T-cell (primary cell): ENCODE data around the gene OR6P1. TPM values are rescaled to one million over a fixed set of nuclear protein-coding genes. Genes with fewer than 3 reads are reported as not detected.

Source experiments
- ATAC-seq, 4 experiments: fragments of 200-7000 bp in 3 of 4; fragments of 150-1000 bp in 1 of 4; cut with Tn5 transposase; replicated peaks in 1 of 4; 1 replicate in 3 of 4; 2 replicates in 1 of 4; pipeline ENCODE4 v1.10.0; 2021; ENCODE audit warnings: moderate library complexity in 3 of 4, mild to moderate bottlenecking in 2 of 4, moderate number of reproducible peaks in 1 of 4
- CTCF ChIA-PET, 2 donors: fragments of 300-600 bp; sonication (Branson Sonifier 250); formaldehyde crosslinking; loops; one replicate each; lab custom pipeline; 2022; ENCODE audit warnings: antibody characterized with exemption in 2 of 2; lab: Charles Lee
- POLR2A ChIA-PET, 2 donors: fragments of 300-600 bp; sonication (Branson Sonifier 250); formaldehyde crosslinking; loops; one replicate each; lab custom pipeline; 2022; ENCODE audit warnings: antibody characterized with exemption in 2 of 2; lab: Charles Lee
- DNase-seq, 35 experiments: peaks; one replicate each; pipeline versions ENCODE4 v3.0.0 to v3.0.0-alpha.2; 2013 to 2023
- H3K27ac ChIP-seq: one replicate; pipeline ENCODE4 v1.5.1; 2013; ENCODE audit warnings: low read length
- H3K27me3 ChIP-seq, 2 experiments: replicated peaks in 1 of 2; 1 replicate in 1 of 2; 2 replicates in 1 of 2; pipeline versions ENCODE4 v1.6.1 to v1.7.0; 2013; ENCODE audit warnings: low read length in 1 of 2, mixed read lengths in 1 of 2; ENCODE audit not compliant: control insufficient read depth in 2 of 2, insufficient read depth in 2 of 2; ENCODE audit errors: extremely low read depth in 1 of 2
- H3K36me3 ChIP-seq, 2 donors: 1 replicate in 1 of 2; 2 replicates in 1 of 2; pipeline versions ENCODE4 v1.6.1 to v1.7.0; 2013; ENCODE audit warnings: low read length in 1 of 2; ENCODE audit not compliant: control insufficient read depth in 2 of 2, insufficient read depth in 1 of 2; ENCODE audit errors: extremely low read depth in 1 of 2
- H3K4me1 ChIP-seq, 2 experiments: 1 replicate in 1 of 2; 2 replicates in 1 of 2; pipeline versions ENCODE4 v1.6.1 to v1.7.0; 2013; ENCODE audit warnings: low read length in 2 of 2, mixed read lengths in 1 of 2; ENCODE audit not compliant: insufficient read depth in 2 of 2, control insufficient read depth in 1 of 2; ENCODE audit errors: extremely low read depth in 1 of 2
- H3K4me3 ChIP-seq, 2 donors: 1 replicate in 1 of 2; 2 replicates in 1 of 2; pipeline versions ENCODE4 v1.5.1 to v1.7.0; 2013; ENCODE audit warnings: mild to moderate bottlenecking in 2 of 2, low read length in 1 of 2, moderate library complexity in 1 of 2; ENCODE audit not compliant: control insufficient read depth in 1 of 2; ENCODE audit errors: extremely low read depth in 1 of 2
- H3K9me3 ChIP-seq: 2 replicates; pipeline ENCODE4 v1.7.0; 2013
- H3K27ac Mint-ChIP-seq, 2 donors: one replicate each; pipeline ENCODE4 v1.8.0; 2020 to 2021; ENCODE audit warnings: mild to moderate bottlenecking in 2 of 2, mixed read lengths in 2 of 2
- H3K27me3 Mint-ChIP-seq, 2 donors: one replicate each; pipeline ENCODE4 v1.8.0; 2021 to 2022; ENCODE audit warnings: mixed read lengths in 2 of 2
- H3K36me3 Mint-ChIP-seq: one replicate; pipeline ENCODE4 v1.8.0; 2021; ENCODE audit warnings: mixed read lengths
- H3K4me1 Mint-ChIP-seq, 3 donors: one replicate each; pipeline ENCODE4 v1.8.0; 2020 to 2022; ENCODE audit warnings: mixed read lengths in 3 of 3, mild to moderate bottlenecking in 1 of 3
- H3K4me3 Mint-ChIP-seq, 3 donors: one replicate each; pipeline ENCODE4 v1.8.0; 2020 to 2022; ENCODE audit warnings: mild to moderate bottlenecking in 3 of 3, mixed read lengths in 3 of 3, moderate library complexity in 3 of 3
- H3K9me3 Mint-ChIP-seq, 3 donors: one replicate each; pipeline ENCODE4 v1.8.0; 2020 to 2022; ENCODE audit warnings: mixed read lengths in 3 of 3
- WGBS: methylation state at CpG from one replicate; pipeline ENCODE4 v1.1.5; 2013; ENCODE audit warnings: missing lambda C conversion rate; ENCODE audit not compliant: insufficient coverage; 5-methylcytosine and 5-hydroxymethylcytosine counted together
- total RNA-seq, 35 experiments: library from RNA in 6 of 35; stranded (reverse) in 6 of 35; fragments of 120-200 nt in 1 of 35; gene quantifications; one replicate each; pipeline versions ENCODE4 v1.2.1 to v1.2.4 and lab custom pipeline; 2013 to 2026

OR6P1 gene
- total RNA-seq, 5 donors from 2014 or later (not counting 1 experiment from before 2014, with no cell fraction given): not detected

DNA sequence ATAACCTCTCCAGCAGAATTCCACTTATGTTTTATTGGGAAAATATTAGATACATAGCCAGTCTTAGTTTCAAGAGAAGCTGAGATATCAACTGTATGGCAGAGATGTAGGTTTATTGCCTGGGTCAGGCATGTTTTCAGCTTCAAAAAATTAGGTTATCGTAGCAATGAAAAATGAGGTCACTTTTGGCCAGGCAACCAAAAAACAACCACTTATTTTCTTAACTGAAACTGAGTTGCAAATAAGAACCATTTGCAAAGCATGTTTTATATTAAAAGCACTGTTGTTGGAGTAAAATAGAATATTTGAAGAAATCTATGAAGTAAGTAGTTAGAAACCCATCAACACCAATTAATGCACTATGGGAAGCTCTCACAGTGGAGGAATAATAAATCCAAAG, 10.7 kb downstream of the OR6P1 start:
- no CpG with 5 or more reads among the region's 1 CpG for WGBS
- H3K27me3 Mint-ChIP-seq: peaks cover 25 to 31% of the 10 kb centered on the region in 2 donors
- DNase-seq (no peak), ATAC-seq (no peak)
- ChIA-PET CTCF (no interaction called here), POLR2A (no interaction called here)
- no peaks in the 10 kb centered on the region for H3K36me3 Mint-ChIP-seq
- Histone ChIP-seq H3K9me3 (no peaks in the 10 kb centered on the region), H3K36me3 (no peaks in the 10 kb centered on the region), H3K27me3 (no peaks in the 10 kb centered on the region), H3K4me1 (no peaks in the 10 kb centered on the region), H3K4me3 (no peak overlapping the region), H3K27ac (no peak overlapping the region)
- no peak overlapping the region for H3K27ac Mint-ChIP-seq
- no peak overlapping the region for H3K4me3 Mint-ChIP-seq
- peaks cover 0 to 2% (median 0%) of the 10 kb centered on the region in 3 donors for H3K4me1 Mint-ChIP-seq
- H3K9me3 Mint-ChIP-seq: peaks cover 0 to 5% (median 0%) of the 10 kb centered on the region in 3 donors

DNA sequence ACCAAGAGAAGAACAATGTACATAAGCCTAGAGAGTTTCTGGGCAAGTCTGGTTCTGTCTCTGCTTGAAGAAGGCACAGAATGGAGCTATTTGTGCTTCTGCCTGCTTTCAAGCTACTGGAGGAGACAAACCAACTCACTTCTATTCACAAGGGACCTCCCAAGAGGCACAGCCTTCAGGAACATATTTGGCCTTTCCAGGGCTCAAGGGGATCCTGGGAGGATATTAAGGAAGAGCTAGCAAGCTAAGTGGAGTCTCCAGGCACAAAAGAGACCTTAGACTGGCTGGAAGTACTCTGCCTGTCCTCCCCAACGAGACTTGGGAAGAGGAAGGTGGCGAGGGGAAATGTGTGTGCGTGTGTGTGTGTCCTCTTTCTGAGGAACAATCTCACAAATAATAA, 16.0 kb downstream of the OR6P1 start, which contains the start of gene OR6Y1:
OR6Y1 (minus strand) TSS at position 54 of the 400 bp plus-strand sequence. CDS start 6,300 bp downstream, outside the sequence.
- H3K36me3 Mint-ChIP-seq: no peaks in the 10 kb centered on the region
- H3K36me3 ChIP-seq: no peaks in the 10 kb centered on the region
- peaks cover 0 to 2% of the 10 kb centered on the region in 2 experiments for H3K27me3 ChIP-seq
- H3K4me1 ChIP-seq: no peaks in the 10 kb centered on the region
- H3K27me3 Mint-ChIP-seq: peaks cover 6 to 16% of the 10 kb centered on the region in 2 donors
- no peak within 1 kb of the TSS for H3K4me3 ChIP-seq
- ChIA-PET POLR2A (no interaction called here), CTCF (no interaction called here)
- no peaks in the 10 kb centered on the region for H3K9me3 Mint-ChIP-seq
- no peak for DNase-seq
- H3K27ac Mint-ChIP-seq: no peak within 1 kb of the TSS
- no peak for ATAC-seq
- no peak within 1 kb of the TSS for H3K27ac ChIP-seq
- no CpG with 5 or more reads among the region's 3 CpGs for WGBS
- no peak within 1 kb of the TSS for H3K4me3 Mint-ChIP-seq
- no peaks in the 10 kb centered on the region for H3K4me1 Mint-ChIP-seq
- H3K9me3 ChIP-seq: no peaks in the 10 kb centered on the region

DNA sequence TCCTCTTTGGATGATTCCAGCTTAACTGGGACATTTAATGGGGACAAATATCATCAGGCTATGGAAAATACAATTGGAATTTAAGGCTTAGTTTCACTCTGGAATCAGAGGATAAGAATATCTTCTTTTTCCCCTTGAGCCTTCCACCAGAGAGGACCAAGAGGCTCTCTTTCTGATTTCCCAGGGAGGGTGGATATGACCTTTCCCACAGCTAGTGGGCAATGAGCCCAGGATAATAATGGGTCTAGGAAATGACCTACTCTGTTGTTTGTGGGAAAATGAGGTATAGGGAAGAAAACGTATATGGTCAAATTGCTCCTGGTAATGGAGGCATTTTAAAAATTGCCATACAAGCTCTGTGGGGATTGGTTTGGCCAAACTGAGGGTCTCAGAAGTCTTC, 18.1 kb downstream of the OR6P1 start:
- peaks cover 0 to 2% of the 10 kb centered on the region in 2 experiments for H3K27me3 ChIP-seq
- ChIA-PET POLR2A (no interaction called here), CTCF (interaction anchor here in 1 of 2 donors (0.6 kb wide), 1 partner anchor 70 kb away, joined by 3 read pairs; no protein-coding TSS in a partner anchor)
- no peak overlapping the region for H3K27ac ChIP-seq
- Mint-ChIP-seq H3K27me3 (peaks cover 17 to 21% of the 10 kb centered on the region in 2 donors), H3K4me1 (no peaks in the 10 kb centered on the region), H3K4me3 (no peak overlapping the region), H3K9me3 (peaks cover 0 to under 1% (median 0%) of the 10 kb centered on the region in 3 donors), H3K36me3 (no peaks in the 10 kb centered on the region), H3K27ac (no peak overlapping the region)
- 71% methylated on average over 1 of the region's 1 CpG for WGBS
- H3K4me3 ChIP-seq: no peak overlapping the region
- ATAC-seq (no peak), DNase-seq (no peak)
- no peaks in the 10 kb centered on the region for H3K36me3 ChIP-seq
- H3K4me1 ChIP-seq: no peaks in the 10 kb centered on the region
- no peaks in the 10 kb centered on the region for H3K9me3 ChIP-seq

DNA sequence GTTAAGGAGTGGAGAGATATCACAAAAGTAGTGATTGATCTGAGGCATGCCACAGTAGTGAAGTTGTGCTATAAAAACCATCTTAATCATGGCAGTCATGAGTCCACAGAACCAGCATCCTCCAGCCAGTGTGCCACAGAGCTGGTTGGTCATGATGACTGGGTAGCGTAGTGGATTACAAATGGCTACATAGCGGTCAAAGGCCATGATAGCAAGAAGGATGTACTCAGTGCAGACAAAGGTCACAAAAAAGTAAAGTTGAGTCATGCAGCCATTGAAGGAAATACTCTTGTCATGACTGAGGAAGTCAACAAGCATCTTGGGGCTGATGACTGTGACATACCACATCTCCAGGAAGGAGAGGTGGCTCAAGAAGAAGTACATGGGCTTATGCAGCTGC, 22.8 kb downstream of the OR6P1 start:
- Mint-ChIP-seq H3K4me3 (no peak overlapping the region), H3K9me3 (peaks cover 0 to 4% (median 0%) of the 10 kb centered on the region in 3 donors), H3K4me1 (no peaks in the 10 kb centered on the region), H3K27me3 (peaks cover 20 to 26% of the 10 kb centered on the region in 2 donors), H3K27ac (no peak overlapping the region), H3K36me3 (no peaks in the 10 kb centered on the region)
- Histone ChIP-seq H3K27me3 (peaks cover 0 to 3% of the 10 kb centered on the region in 2 experiments), H3K36me3 (no peaks in the 10 kb centered on the region), H3K4me3 (no peak overlapping the region), H3K4me1 (no peaks in the 10 kb centered on the region), H3K9me3 (no peaks in the 10 kb centered on the region), H3K27ac (no peak overlapping the region)
- 93% methylated on average over 2 of the region's 2 CpGs for WGBS
- POLR2A ChIA-PET: no interaction called here
- DNase-seq (no peak), ATAC-seq (no peak)
- CTCF ChIA-PET: no interaction called here

DNA sequence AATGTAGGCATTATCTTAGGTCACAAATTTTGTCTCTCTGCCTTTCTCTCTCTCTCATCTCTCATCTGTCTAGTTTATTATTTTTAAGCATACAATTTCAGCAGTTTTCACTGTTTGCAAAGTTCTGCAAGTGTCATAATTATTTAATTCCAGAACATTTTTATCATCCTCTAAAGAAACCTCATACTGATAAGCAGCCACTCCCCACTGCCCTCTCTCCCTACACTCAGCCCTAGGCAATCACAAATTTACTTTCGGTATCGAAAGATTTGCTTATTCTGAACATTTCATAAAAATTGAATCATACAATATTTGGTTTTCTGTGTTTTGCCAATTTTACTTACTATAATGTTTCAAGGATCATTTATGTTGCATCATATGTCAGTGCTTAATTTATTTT, 32.8 kb downstream of the OR6P1 start:
- no peaks in the 10 kb centered on the region for H3K9me3 Mint-ChIP-seq
- H3K27ac Mint-ChIP-seq: peak overlapping the region in 1 of 2 donors; percentile 30
- ChIA-PET CTCF (interaction anchor here in 1 of 2 donors (1.1 kb wide), 1 partner anchor 16 kb away, joined by 3 read pairs; no protein-coding TSS in a partner anchor), POLR2A (no interaction called here)
- DNase-seq (no peak), ATAC-seq (no peak)
- Histone ChIP-seq H3K9me3 (no peaks in the 10 kb centered on the region), H3K27ac (no peak overlapping the region), H3K27me3 (no peaks in the 10 kb centered on the region), H3K4me3 (no peak overlapping the region), H3K4me1 (no peaks in the 10 kb centered on the region), H3K36me3 (no peaks in the 10 kb centered on the region)
- H3K4me1 Mint-ChIP-seq: peaks cover 0 to 4% (median 0%) of the 10 kb centered on the region in 3 donors
- WGBS: no CpG with 5 or more reads among the region's 2 CpGs
- H3K36me3 Mint-ChIP-seq: no peaks in the 10 kb centered on the region
- H3K27me3 Mint-ChIP-seq: peaks cover 3 to 6% of the 10 kb centered on the region in 2 donors
- H3K4me3 Mint-ChIP-seq: no peak overlapping the region

DNA sequence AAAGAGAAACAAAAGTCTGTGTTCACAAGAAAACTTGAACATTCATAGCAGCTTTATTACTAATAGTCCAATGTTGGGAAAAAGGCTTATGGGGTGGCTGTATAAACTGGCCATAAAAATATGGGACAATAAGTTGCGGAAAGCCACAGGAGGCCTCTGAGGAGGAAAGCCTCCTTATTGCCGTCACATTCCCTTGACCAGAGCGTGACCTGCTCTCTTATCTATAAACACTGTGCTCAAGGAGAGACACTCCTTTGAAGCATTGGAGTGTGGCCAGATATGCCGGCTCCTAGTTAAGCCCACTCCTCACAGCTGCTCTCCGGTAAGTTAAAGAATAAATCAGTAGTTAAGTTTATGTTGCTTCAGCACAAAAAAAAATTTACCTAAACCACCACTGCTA, 35.9 kb downstream of the OR6P1 start:
- ATAC-seq (no peak), DNase-seq (no peak)
- Histone ChIP-seq H3K27me3 (no peaks in the 10 kb centered on the region), H3K4me1 (no peaks in the 10 kb centered on the region), H3K9me3 (no peaks in the 10 kb centered on the region), H3K36me3 (no peaks in the 10 kb centered on the region), H3K4me3 (no peak overlapping the region), H3K27ac (no peak overlapping the region)
- H3K9me3 Mint-ChIP-seq: no peaks in the 10 kb centered on the region
- peaks cover 0 to 4% (median 0%) of the 10 kb centered on the region in 3 donors for H3K4me1 Mint-ChIP-seq
- H3K27me3 Mint-ChIP-seq: peaks cover 8 to 11% of the 10 kb centered on the region in 2 donors
- no peak overlapping the region for H3K27ac Mint-ChIP-seq
- H3K36me3 Mint-ChIP-seq: no peaks in the 10 kb centered on the region
- no peak overlapping the region for H3K4me3 Mint-ChIP-seq
- ChIA-PET CTCF (no interaction called here), POLR2A (no interaction called here)
- no CpG with 5 or more reads among the region's 5 CpGs for WGBS
